CD14-positive monocyte (primary cell): ENCODE measurements around the gene PLA2G2E. TPM values are rescaled to one million over a fixed set of nuclear protein-coding genes. Genes with fewer than 3 reads are reported as not detected.

Experiments
- DNase-seq, 3 donors: peaks; one replicate each; pipeline ENCODE4 v3.0.0-alpha.2; 2011 to 2022
- H2AFZ ChIP-seq: 2 replicates; pipeline ENCODE4 v1.6.0; 2012; ENCODE audit warnings: mild to moderate bottlenecking, low read depth, low read length, inconsistent platforms; ENCODE audit not compliant: insufficient read depth, poor library complexity, severe bottlenecking
- H3K27ac ChIP-seq, 2 donors: 1 replicate in 1 of 2; 2 replicates in 1 of 2; pipeline ENCODE4 v1.5.1; 2012 to 2013; ENCODE audit warnings: low read length in 2 of 2, control low read depth in 1 of 2, inconsistent platforms in 1 of 2, low read depth in 1 of 2, mild to moderate bottlenecking in 1 of 2
- H3K27me3 ChIP-seq, 2 donors: one replicate each; pipeline versions ENCODE4 v1.6.0 to v1.6.1; 2011 to 2013; ENCODE audit warnings: low read length in 2 of 2; ENCODE audit not compliant: control insufficient read depth in 2 of 2, insufficient read depth in 2 of 2
- H3K36me3 ChIP-seq, 2 donors: replicated peaks in 1 of 2; 1 replicate in 1 of 2; 2 replicates in 1 of 2; pipeline versions ENCODE4 v1.5.1 to v1.6.1; 2012 to 2013; ENCODE audit warnings: low read length in 2 of 2, control low read depth in 1 of 2, inconsistent platforms in 1 of 2, mild to moderate bottlenecking in 1 of 2; ENCODE audit not compliant: insufficient read depth in 2 of 2, control insufficient read depth in 1 of 2
- H3K4me1 ChIP-seq, 2 donors: 1 replicate in 1 of 2; 2 replicates in 1 of 2; pipeline versions ENCODE4 v1.5.1 to v1.6.1; 2012 to 2013; ENCODE audit warnings: low read length in 2 of 2, control low read depth in 1 of 2, inconsistent platforms in 1 of 2, mild to moderate bottlenecking in 1 of 2, moderate library complexity in 1 of 2; ENCODE audit not compliant: insufficient read depth in 2 of 2, control insufficient read depth in 1 of 2
- H3K4me2 ChIP-seq: replicated peaks from 2 replicates; pipeline ENCODE3; 2012; ENCODE audit warnings: low read length, moderate library complexity, mild to moderate bottlenecking; ENCODE audit not compliant: poor library complexity, severe bottlenecking; ENCODE audit errors: extremely low read depth
- H3K4me3 ChIP-seq, 3 experiments: fragments of 200-600 bp in 1 of 3; sonication (generic) in 1 of 3; replicated peaks in 1 of 3; 1 replicate in 2 of 3; 2 replicates in 1 of 3; pipeline ENCODE4 v1.5.1; 2011 to 2013; ENCODE audit warnings: low read length in 3 of 3, mild to moderate bottlenecking in 3 of 3, control low read depth in 2 of 3, low read depth in 2 of 3, inconsistent platforms in 1 of 3, moderate library complexity in 1 of 3
- H3K79me2 ChIP-seq: 2 replicates; pipeline ENCODE4 v1.6.0; 2012; ENCODE audit warnings: mild to moderate bottlenecking, control low read depth, inconsistent platforms, low read length, moderate library complexity; ENCODE audit not compliant: insufficient read depth
- H3K9ac ChIP-seq: 2 replicates; pipeline ENCODE4 v1.6.0; 2017; ENCODE audit warnings: low read length, mild to moderate bottlenecking; ENCODE audit not compliant: insufficient read depth, poor library complexity, severe bottlenecking
- H3K9me3 ChIP-seq, 2 donors: replicated peaks in 1 of 2; 1 replicate in 1 of 2; 2 replicates in 1 of 2; pipeline versions ENCODE4 v1.5.1 to v1.6.1; 2012 to 2013; ENCODE audit warnings: low read length in 2 of 2, control low read depth in 1 of 2; ENCODE audit not compliant: control insufficient read depth in 1 of 2, insufficient read depth in 1 of 2
- H4K20me1 ChIP-seq: 2 replicates; pipeline ENCODE4 v1.6.0; 2012; ENCODE audit warnings: mild to moderate bottlenecking, low read length, control low read depth, moderate library complexity; ENCODE audit not compliant: insufficient read depth
- H3K27ac Mint-ChIP-seq, 7 donors: one replicate each; pipeline ENCODE4 v1.8.0; 2020; ENCODE audit warnings: mild to moderate bottlenecking in 7 of 7, mixed read lengths in 7 of 7, moderate library complexity in 6 of 7, inconsistent platforms in 2 of 7
- H3K27me3 Mint-ChIP-seq, 3 donors: one replicate each; pipeline ENCODE4 v1.8.0; 2021 to 2022; ENCODE audit warnings: low read depth in 3 of 3, mild to moderate bottlenecking in 3 of 3, mixed read lengths in 3 of 3, moderate library complexity in 3 of 3, inconsistent platforms in 1 of 3
- H3K36me3 Mint-ChIP-seq, 2 donors: one replicate each; pipeline ENCODE4 v1.8.0; 2020; ENCODE audit warnings: mixed read lengths in 2 of 2, inconsistent platforms in 1 of 2, mild to moderate bottlenecking in 1 of 2
- H3K4me1 Mint-ChIP-seq: one replicate; pipeline ENCODE4 v1.8.0; 2020; ENCODE audit warnings: mild to moderate bottlenecking, mixed read lengths
- H3K4me3 Mint-ChIP-seq, 2 donors: one replicate each; pipeline ENCODE4 v1.8.0; 2020; ENCODE audit warnings: mild to moderate bottlenecking in 2 of 2, mixed read lengths in 2 of 2, moderate library complexity in 1 of 2
- H3K9me3 Mint-ChIP-seq, 7 donors: one replicate each; pipeline ENCODE4 v1.8.0; 2020 to 2022; ENCODE audit warnings: mixed read lengths in 7 of 7, mild to moderate bottlenecking in 6 of 7, moderate library complexity in 6 of 7, inconsistent platforms in 2 of 7
- CTCF ChIP-seq: fragments of 200-600 bp; IDR thresholded peaks from one replicate; pipeline ENCODE4 v1.8.0; 2022; ENCODE audit warnings: antibody characterized with exemption, mild to moderate bottlenecking
- WGBS: methylation state at CpG from one replicate; pipeline ENCODE4 v1.1.5; 2013; ENCODE audit warnings: missing lambda C conversion rate; ENCODE audit not compliant: insufficient coverage; 5-methylcytosine and 5-hydroxymethylcytosine counted together
- intact Hi-C, 2 donors: fragments of 100-400 bp; cut with micrococcal nuclease; formaldehyde crosslinking; loops; one replicate each; pipeline versions ENCODE4 v1.15.0 to v1.15.1; 2023
- polyA minus RNA-seq: library from RNA; depleted of rRNA, polyadenylated mRNA; stranded (reverse); fragments of >200 nt; gene quantifications from 2 replicates; pipeline ENCODE4 v1.2.3, GENCODE V29; 2012
- polyA plus RNA-seq, 3 donors: library from polyadenylated mRNA; depleted of rRNA in 1 of 3; unstranded in 2 of 3; stranded (reverse) in 1 of 3; fragments of 300-500 nt in 2 of 3; fragments of >200 nt in 1 of 3; fragmentation: Illumina TruSeq in 2 of 3; gene quantifications; 1 replicate in 2 of 3; 2 replicates in 1 of 3; pipeline ENCODE4 v1.2.3, GENCODE V29; 2012 to 2021
- total RNA-seq, 12 experiments: library from RNA in 1 of 12; stranded (reverse) in 1 of 12; fragments of 120-200 nt in 1 of 12; gene quantifications; one replicate each; pipeline ENCODE4 v1.2.4 and lab custom pipeline; 2013 to 2026; ENCODE audit warnings: mixed read lengths in 6 of 12, inconsistent platforms in 1 of 12

PLA2G2E gene
- not detected for total RNA-seq (2013)
- polyA plus RNA-seq (not detected), polyA minus RNA-seq (not detected in 2 replicates), total RNA-seq (lab: John Stamatoyannopoulos, UW) (0 to 0.12 (median 0) reads per million in 11 experiments)

- Histone ChIP-seq H4K20me1 (no peaks in the 10 kb centered on the region), H3K4me1 (no peaks in the 10 kb centered on the region), H3K79me2 (no peaks in the 10 kb centered on the region), H2AFZ (no peak within 1 kb of the TSS), H3K4me2 (no peak within 1 kb of the TSS), H3K4me3 (no peak within 1 kb of the TSS), H3K9ac (no peak within 1 kb of the TSS), H3K27me3 (no peaks in the 10 kb centered on the region), H3K9me3 (no peaks in the 10 kb centered on the region), H3K27ac (no peak within 1 kb of the TSS), H3K36me3 (no peaks in the 10 kb centered on the region)
- H3K27me3 Mint-ChIP-seq = peaks cover 3 to 5% (median 4%) of the 10 kb centered on the region in 3 donors
- H3K27ac Mint-ChIP-seq = peak within 1 kb of the TSS in 1 of 7 donors; percentile 33
- no peak for DNase-seq
- WGBS = 78% methylated on average over 8 of the region's 14 CpGs
- no peak for TF ChIP-seq CTCF
- no peak within 1 kb of the TSS for H3K4me3 Mint-ChIP-seq
- no peaks in the 10 kb centered on the region for H3K9me3 Mint-ChIP-seq
- intact Hi-C loops = loop anchor here in 1 of 2 donors (5.0 to 10.0 kb wide), 2 partner anchors 269 to 561 kb away; partner anchors contain the start of gene CAMK2N1
- H3K4me1 Mint-ChIP-seq = no peaks in the 10 kb centered on the region
- H3K36me3 Mint-ChIP-seq = no peaks in the 10 kb centered on the region
Measured at GRCh38 chr1:19923137-19923952, at the start of gene PLA2G2E. TSS of gene PLA2G2E (minus strand) at chr1:19923617. CDS start at chr1:19923559, 58 bp downstream.

- H3K27ac Mint-ChIP-seq = no peak overlapping the region
- Histone ChIP-seq H3K4me3 (no peak overlapping the region), H4K20me1 (no peaks in the 10 kb centered on the region), H3K4me1 (no peaks in the 10 kb centered on the region), H3K9ac (no peak overlapping the region), H2AFZ (no peak overlapping the region), H3K27ac (no peak overlapping the region), H3K9me3 (no peaks in the 10 kb centered on the region), H3K36me3 (no peaks in the 10 kb centered on the region), H3K79me2 (no peaks in the 10 kb centered on the region), H3K4me2 (no peak overlapping the region), H3K27me3 (no peaks in the 10 kb centered on the region)
- no peaks in the 10 kb centered on the region for H3K4me1 Mint-ChIP-seq
- no peaks in the 10 kb centered on the region for H3K9me3 Mint-ChIP-seq
- TF ChIP-seq CTCF = no peak
- peaks cover 7 to 23% (median 11%) of the 10 kb centered on the region in 3 donors for H3K27me3 Mint-ChIP-seq
- no peak for DNase-seq
- intact Hi-C loops = no loop called here
- H3K36me3 Mint-ChIP-seq = no peaks in the 10 kb centered on the region
- H3K4me3 Mint-ChIP-seq = no peak overlapping the region
- WGBS = no CpG with 5 or more reads among the region's 1 CpG
Measured at GRCh38 chr1:19971664-19972063, 48.2 kb upstream of the PLA2G2E start.
